HEK293T (cell line): ENCODE data around the gene RBM20.
"Not testable (repeated sequence)": the region's sequence is repeated elsewhere in the genome, so short reads cannot be mapped to it uniquely, and the experiment has no call there.

ENCODE experiments used
- BHLHE40 ChIP-seq: fragments of 450-650 bp; IDR thresholded peaks from 2 replicates; pipeline ENCODE4 v1.6.1; 2016; ENCODE audit warnings: mild to moderate bottlenecking, moderate library complexity, borderline replicate concordance
- NFRKB ChIP-seq: fragments of 450-650 bp; IDR thresholded peaks from 2 replicates; pipeline ENCODE4 v1.6.1; 2016; ENCODE audit warnings: mild to moderate bottlenecking, moderate library complexity
- SP1 ChIP-seq: fragments of 450-650 bp; IDR thresholded peaks from 2 replicates; pipeline ENCODE4 v1.6.1; 2017
- SUZ12 ChIP-seq: fragments of 450-650 bp; IDR thresholded peaks from 2 replicates; pipeline ENCODE4 v1.6.1; 2016; ENCODE audit warnings: mild to moderate bottlenecking

- TF ChIP-seq BHLHE40, SUZ12, SP1, NFRKB: not testable (repeated sequence)
Measured at GRCh38 chr10:110623316-110623715, 20.8 kb upstream of the RBM20 start.
